Activated naive CD4-positive, alpha-beta T cell (primary cell): Measurements from ENCODE around the gene ATXN2.
"Not testable (repeated sequence)": the region's sequence is repeated elsewhere in the genome, so short reads cannot be mapped to it uniquely, and the experiment has no call there.

Experiments
- DNase-seq, 4 experiments: peaks; one replicate each; lab custom pipeline; 2025; lab: John Stamatoyannopoulos, UW

Gene ATXN2

GRCh38 chr12:111404362-111405148, 194.6 kb downstream of the ATXN2 start:
- peak in 2 of 4 experiments; percentile 37 to 42 for DNase-seq

GRCh38 chr12:111402490-111402824, 196.7 kb downstream of the ATXN2 start:
- DNase-seq: not testable (repeated sequence)
